Measurements from ENCODE around the gene ROBO1.
"Not testable (repeated sequence)": the region's sequence is repeated elsewhere in the genome, so short reads cannot be mapped to it uniquely, and the experiment has no call there.

Gene ROBO1

GRCh38 chr3:79326642-79327041, 441.2 kb downstream of the ROBO1 start:
- no peak overlapping the region for H3K4me2 ChIP-seq (ENCODE audit: low read depth, low read length, poor library complexity, severe bottlenecking)

GRCh38 chr3:79325833-79326383, 441.9 kb downstream of the ROBO1 start:
- not testable (repeated sequence) for H4K20me1 ChIP-seq (ENCODE audit: low read depth, low read length); H3K9me3 ChIP-seq (ENCODE audit: insufficient read depth, low read length); H3K4me2 ChIP-seq (ENCODE audit: low read depth, low read length, poor library complexity, severe bottlenecking); H3K79me2 ChIP-seq (ENCODE audit: insufficient read depth, low read length); H3K9me2 ChIP-seq (replicated peaks; ENCODE audit: insufficient read depth, low read length); H3K4me3 ChIP-seq (ENCODE audit: insufficient read depth, low read length, poor library complexity, severe bottlenecking); H3F3A ChIP-seq (ENCODE audit: insufficient read depth); H3K36me3 ChIP-seq (ENCODE audit: low read length); H3K27me3 ChIP-seq (ENCODE audit: low read length); H2AFZ ChIP-seq (ENCODE audit: low read depth, low read length, severe bottlenecking); H3K9ac ChIP-seq (ENCODE audit: low read length); H3K27ac ChIP-seq (ENCODE audit: low read depth, low read length)

More at GRCh38 chr3:79326642-79327041, 441.2 kb downstream of the ROBO1 start:
- no peak overlapping the region for H3K27ac ChIP-seq (ENCODE audit: low read depth, low read length)
- H3K9ac ChIP-seq (ENCODE audit: low read length) = no peak overlapping the region
- no peaks in the 10 kb centered on the region for H3K9me3 ChIP-seq (ENCODE audit: insufficient read depth, low read length)
- no peaks in the 10 kb centered on the region for H4K20me1 ChIP-seq (ENCODE audit: low read depth, low read length)
- H3F3A ChIP-seq (ENCODE audit: insufficient read depth) = no peaks in the 10 kb centered on the region
- H2AFZ ChIP-seq (ENCODE audit: low read depth, low read length, severe bottlenecking) = no peak overlapping the region
- H3K79me2 ChIP-seq (ENCODE audit: insufficient read depth, low read length) = no peaks in the 10 kb centered on the region
- no peaks in the 10 kb centered on the region for H3K27me3 ChIP-seq (ENCODE audit: low read length)
- H3K4me3 ChIP-seq (ENCODE audit: insufficient read depth, low read length, poor library complexity, severe bottlenecking) = no peak overlapping the region
- no peaks in the 10 kb centered on the region for H3K9me2 ChIP-seq (replicated peaks; ENCODE audit: insufficient read depth, low read length)
- H3K36me3 ChIP-seq (ENCODE audit: low read length) = no peaks in the 10 kb centered on the region
- TF ChIP-seq EZH2phosphoT487 (conservative IDR thresholded peaks at IDR 0.05; ENCODE audit: low read length) (no peak), CTCF (IDR thresholded peaks at IDR 0.05; ENCODE audit: insufficient read depth, low read length, poor library complexity, severe bottlenecking) (no peak)

GRCh38 chr3:79317551-79318518, 450.0 kb downstream of the ROBO1 start:
- Histone ChIP-seq H3K36me3 (ENCODE audit: low read length) (no peaks in the 10 kb centered on the region), H3K4me3 (ENCODE audit: insufficient read depth, low read length, poor library complexity, severe bottlenecking) (no peak overlapping the region), H3K79me2 (ENCODE audit: insufficient read depth, low read length) (no peaks in the 10 kb centered on the region), H3K4me2 (ENCODE audit: low read depth, low read length, poor library complexity, severe bottlenecking) (no peak overlapping the region), H2AFZ (ENCODE audit: low read depth, low read length, severe bottlenecking) (no peak overlapping the region), H3F3A (ENCODE audit: insufficient read depth) (no peaks in the 10 kb centered on the region), H3K9ac (ENCODE audit: low read length) (no peak overlapping the region), H3K9me3 (ENCODE audit: insufficient read depth, low read length) (no peaks in the 10 kb centered on the region), H3K27ac (ENCODE audit: low read depth, low read length) (no peak overlapping the region), H3K27me3 (ENCODE audit: low read length) (no peaks in the 10 kb centered on the region), H4K20me1 (ENCODE audit: low read depth, low read length) (no peaks in the 10 kb centered on the region), H3K9me2 (replicated peaks; ENCODE audit: insufficient read depth, low read length) (no peaks in the 10 kb centered on the region)
- TF ChIP-seq CTCF (IDR thresholded peaks at IDR 0.05; ENCODE audit: insufficient read depth, low read length, poor library complexity, severe bottlenecking) = no peak
- no peak for TF ChIP-seq EZH2phosphoT487 (conservative IDR thresholded peaks at IDR 0.05; ENCODE audit: low read length)

GRCh38 chr3:79314962-79315361, 452.8 kb downstream of the ROBO1 start:
- no peaks in the 10 kb centered on the region for H4K20me1 ChIP-seq (ENCODE audit: low read depth, low read length)

More at GRCh38 chr3:79314962-79315361, 452.8 kb downstream of the ROBO1 start:
- no peak overlapping the region for H3K4me3 ChIP-seq (ENCODE audit: insufficient read depth, low read length, poor library complexity, severe bottlenecking)
- no peaks in the 10 kb centered on the region for H3K9me3 ChIP-seq (ENCODE audit: insufficient read depth, low read length)
- H2AFZ ChIP-seq (ENCODE audit: low read depth, low read length, severe bottlenecking) = no peak overlapping the region
- no peak for TF ChIP-seq EZH2phosphoT487 (conservative IDR thresholded peaks at IDR 0.05; ENCODE audit: low read length)
- no peak for TF ChIP-seq CTCF (IDR thresholded peaks at IDR 0.05; ENCODE audit: insufficient read depth, low read length, poor library complexity, severe bottlenecking)
- no peaks in the 10 kb centered on the region for H3K27me3 ChIP-seq (ENCODE audit: low read length)
- no peaks in the 10 kb centered on the region for H3F3A ChIP-seq (ENCODE audit: insufficient read depth)
- no peaks in the 10 kb centered on the region for H3K9me2 ChIP-seq (replicated peaks; ENCODE audit: insufficient read depth, low read length)
- H3K79me2 ChIP-seq (ENCODE audit: insufficient read depth, low read length) = no peaks in the 10 kb centered on the region
- no peak overlapping the region for H3K9ac ChIP-seq (ENCODE audit: low read length)
- H3K27ac ChIP-seq (ENCODE audit: low read depth, low read length) = no peak overlapping the region
- no peak overlapping the region for H3K4me2 ChIP-seq (ENCODE audit: low read depth, low read length, poor library complexity, severe bottlenecking)
- H3K36me3 ChIP-seq (ENCODE audit: low read length) = no peaks in the 10 kb centered on the region
